Activated T-helper 17 cell treated with anti-CD3 and anti-CD28 coated beads, Interleukin-2, amount 50 U/mL, for 72 hours (primary cell): ENCODE data around the gene SLC24A5. TPM values are rescaled to one million over a fixed set of nuclear protein-coding genes. Genes with fewer than 3 reads are reported as not detected.

Source experiments
- ATAC-seq: fragments of 150-1000 bp; cut with Tn5 transposase; replicated peaks from 2 replicates; pipeline ENCODE4 v1.10.0; 2021; ENCODE audit warnings: mild to moderate bottlenecking, moderate library complexity
- H3K27ac Mint-ChIP-seq: one replicate; pipeline ENCODE4 v1.8.0; 2022; ENCODE audit warnings: mixed read lengths
- H3K27me3 Mint-ChIP-seq: one replicate; pipeline ENCODE4 v1.8.0; 2022; ENCODE audit warnings: mixed read lengths
- H3K36me3 Mint-ChIP-seq: one replicate; pipeline ENCODE4 v1.8.0; 2022; ENCODE audit warnings: low read depth, mild to moderate bottlenecking, mixed read lengths
- H3K4me1 Mint-ChIP-seq: one replicate; pipeline ENCODE4 v1.8.0; 2022; ENCODE audit warnings: mixed read lengths
- H3K4me3 Mint-ChIP-seq: one replicate; pipeline ENCODE4 v1.8.0; 2022; ENCODE audit warnings: mild to moderate bottlenecking, mixed read lengths
- H3K9me3 Mint-ChIP-seq: one replicate; pipeline ENCODE4 v1.8.0; 2022; ENCODE audit warnings: mixed read lengths
- total RNA-seq, 2 donors: library from RNA; stranded (reverse); gene quantifications; one replicate each; pipeline ENCODE4 v1.2.3, GENCODE V29; 2022

SLC24A5 gene
- not detected for total RNA-seq

GRCh38 chr15:48120745-48121144, at the start of gene SLC24A5:
SLC24A5 (plus strand) TSS chr15:48120990; CDS start chr15:48121045, 55 bp downstream.
- H3K4me3 Mint-ChIP-seq = no peak within 1 kb of the TSS
- H3K4me1 Mint-ChIP-seq = no peaks in the 10 kb centered on the region

GRCh38 chr15:48072941-48073340, 47.8 kb upstream of the SLC24A5 start:
- no peaks in the 10 kb centered on the region for H3K36me3 Mint-ChIP-seq
- no peak overlapping the region for H3K4me3 Mint-ChIP-seq
- no peak for ATAC-seq
- no peak overlapping the region for H3K27ac Mint-ChIP-seq
- H3K27me3 Mint-ChIP-seq = peaks cover 15% of the 10 kb centered on the region
- H3K9me3 Mint-ChIP-seq = peaks cover 3% of the 10 kb centered on the region
- no peaks in the 10 kb centered on the region for H3K4me1 Mint-ChIP-seq

More at GRCh38 chr15:48120745-48121144, at the start of gene SLC24A5:
- Mint-ChIP-seq H3K27me3 (peaks cover 3% of the 10 kb centered on the region), H3K27ac (no peak within 1 kb of the TSS), H3K36me3 (no peaks in the 10 kb centered on the region), H3K9me3 (peaks cover 4% of the 10 kb centered on the region)
- no peak for ATAC-seq

- Mint-ChIP-seq H3K27me3 (peaks cover 18% of the 10 kb centered on the region), H3K36me3 (no peaks in the 10 kb centered on the region), H3K9me3 (peaks cover 3% of the 10 kb centered on the region), H3K27ac (no peak overlapping the region), H3K4me1 (no peaks in the 10 kb centered on the region), H3K4me3 (no peak overlapping the region)
- ATAC-seq = no peak
Measured at GRCh38 chr15:48073881-48074280, 46.9 kb upstream of the SLC24A5 start.

- no peak for ATAC-seq
- Mint-ChIP-seq H3K4me1 (no peaks in the 10 kb centered on the region), H3K27me3 (peaks cover 27% of the 10 kb centered on the region), H3K27ac (no peak overlapping the region), H3K36me3 (no peaks in the 10 kb centered on the region), H3K4me3 (no peak overlapping the region), H3K9me3 (peaks cover 3% of the 10 kb centered on the region)
Measured at GRCh38 chr15:48076454-48076853, 44.3 kb upstream of the SLC24A5 start.

- H3K27ac Mint-ChIP-seq = no peak overlapping the region
- H3K4me1 Mint-ChIP-seq = no peaks in the 10 kb centered on the region
- H3K27me3 Mint-ChIP-seq = peaks cover 27% of the 10 kb centered on the region
- no peak for ATAC-seq
- H3K36me3 Mint-ChIP-seq = no peaks in the 10 kb centered on the region
- H3K9me3 Mint-ChIP-seq = peaks cover 3% of the 10 kb centered on the region
- H3K4me3 Mint-ChIP-seq = no peak overlapping the region
Measured at GRCh38 chr15:48077616-48078184, 43.1 kb upstream of the SLC24A5 start.

- Mint-ChIP-seq H3K9me3 (no peaks in the 10 kb centered on the region), H3K27me3 (peaks cover 3% of the 10 kb centered on the region), H3K27ac (no peak overlapping the region), H3K4me3 (no peak overlapping the region), H3K36me3 (no peaks in the 10 kb centered on the region), H3K4me1 (no peaks in the 10 kb centered on the region)
- no peak for ATAC-seq
Measured at GRCh38 chr15:48084759-48085590, 35.8 kb upstream of the SLC24A5 start.

- no peaks in the 10 kb centered on the region for H3K36me3 Mint-ChIP-seq
- ATAC-seq = no peak
- H3K27ac Mint-ChIP-seq = no peak overlapping the region
- H3K27me3 Mint-ChIP-seq = no peaks in the 10 kb centered on the region
- H3K9me3 Mint-ChIP-seq = no peaks in the 10 kb centered on the region
- no peak overlapping the region for H3K4me3 Mint-ChIP-seq
- H3K4me1 Mint-ChIP-seq = no peaks in the 10 kb centered on the region
Measured at GRCh38 chr15:48085591-48085930, 35.2 kb upstream of the SLC24A5 start.

GRCh38 chr15:48086133-48086532, 34.7 kb upstream of the SLC24A5 start:
- Mint-ChIP-seq H3K27ac (no peak overlapping the region), H3K36me3 (no peaks in the 10 kb centered on the region), H3K4me1 (no peaks in the 10 kb centered on the region), H3K9me3 (no peaks in the 10 kb centered on the region), H3K27me3 (no peaks in the 10 kb centered on the region), H3K4me3 (no peak overlapping the region)
- no peak for ATAC-seq

GRCh38 chr15:48086576-48086975, 34.2 kb upstream of the SLC24A5 start:
- no peaks in the 10 kb centered on the region for H3K9me3 Mint-ChIP-seq
- no peak overlapping the region for H3K4me3 Mint-ChIP-seq
- no peaks in the 10 kb centered on the region for H3K4me1 Mint-ChIP-seq
- H3K27ac Mint-ChIP-seq = no peak overlapping the region
- no peak for ATAC-seq
- no peaks in the 10 kb centered on the region for H3K36me3 Mint-ChIP-seq
- H3K27me3 Mint-ChIP-seq = no peaks in the 10 kb centered on the region

- H3K27me3 Mint-ChIP-seq = no peaks in the 10 kb centered on the region
- no peaks in the 10 kb centered on the region for H3K9me3 Mint-ChIP-seq
- no peak overlapping the region for H3K27ac Mint-ChIP-seq
- no peaks in the 10 kb centered on the region for H3K36me3 Mint-ChIP-seq
- no peaks in the 10 kb centered on the region for H3K4me1 Mint-ChIP-seq
- ATAC-seq = no peak
- no peak overlapping the region for H3K4me3 Mint-ChIP-seq
Measured at GRCh38 chr15:48087844-48088243, 32.9 kb upstream of the SLC24A5 start.

GRCh38 chr15:48089702-48090101, 31.1 kb upstream of the SLC24A5 start:
- H3K27me3 Mint-ChIP-seq = no peaks in the 10 kb centered on the region
- H3K9me3 Mint-ChIP-seq = no peaks in the 10 kb centered on the region

GRCh38 chr15:48090115-48090514, 30.7 kb upstream of the SLC24A5 start:
- no peak overlapping the region for H3K4me3 Mint-ChIP-seq
- H3K27me3 Mint-ChIP-seq = peaks cover 3% of the 10 kb centered on the region
- H3K36me3 Mint-ChIP-seq = no peaks in the 10 kb centered on the region
- no peaks in the 10 kb centered on the region for H3K4me1 Mint-ChIP-seq
- no peaks in the 10 kb centered on the region for H3K9me3 Mint-ChIP-seq
- H3K27ac Mint-ChIP-seq = no peak overlapping the region
- no peak for ATAC-seq

More at GRCh38 chr15:48089702-48090101, 31.1 kb upstream of the SLC24A5 start:
- Mint-ChIP-seq H3K4me3 (no peak overlapping the region), H3K36me3 (no peaks in the 10 kb centered on the region), H3K27ac (no peak overlapping the region), H3K4me1 (no peaks in the 10 kb centered on the region)
- no peak for ATAC-seq

- H3K27ac Mint-ChIP-seq = no peak overlapping the region
- H3K36me3 Mint-ChIP-seq = no peaks in the 10 kb centered on the region
- H3K4me3 Mint-ChIP-seq = no peak overlapping the region
- peaks cover 2% of the 10 kb centered on the region for H3K9me3 Mint-ChIP-seq
- H3K27me3 Mint-ChIP-seq = peaks cover 4% of the 10 kb centered on the region
- H3K4me1 Mint-ChIP-seq = no peaks in the 10 kb centered on the region
- no peak for ATAC-seq
Measured at GRCh38 chr15:48090666-48091065, 30.1 kb upstream of the SLC24A5 start.

- peaks cover 3% of the 10 kb centered on the region for H3K9me3 Mint-ChIP-seq
Measured at GRCh38 chr15:48091522-48091921, 29.3 kb upstream of the SLC24A5 start.

GRCh38 chr15:48096355-48096786, 24.4 kb upstream of the SLC24A5 start:
- no peak for ATAC-seq

More at GRCh38 chr15:48091522-48091921, 29.3 kb upstream of the SLC24A5 start:
- Mint-ChIP-seq H3K4me3 (no peak overlapping the region), H3K27ac (no peak overlapping the region), H3K4me1 (no peaks in the 10 kb centered on the region), H3K36me3 (no peaks in the 10 kb centered on the region), H3K27me3 (peaks cover 7% of the 10 kb centered on the region)
- ATAC-seq = no peak

More at GRCh38 chr15:48096355-48096786, 24.4 kb upstream of the SLC24A5 start:
- Mint-ChIP-seq H3K27ac (no peak overlapping the region), H3K27me3 (peaks cover 14% of the 10 kb centered on the region), H3K36me3 (no peaks in the 10 kb centered on the region), H3K4me1 (no peaks in the 10 kb centered on the region), H3K9me3 (peaks cover 3% of the 10 kb centered on the region), H3K4me3 (no peak overlapping the region)
